CD4-positive, alpha-beta T cell (primary cell): Measurements from ENCODE around the gene HTATSF1. TPM values are rescaled to one million over a fixed set of nuclear protein-coding genes. Genes with fewer than 3 reads are reported as not detected.

Experiments used
- ATAC-seq: fragments of 200-7000 bp; cut with Tn5 transposase; one replicate; pipeline ENCODE4 v1.10.0; 2022; ENCODE audit warnings: mild to moderate bottlenecking; ENCODE audit not compliant: poor library complexity
- CTCF ChIA-PET: fragments of 350-600 bp; sonication (Branson Sonifier 250); formaldehyde crosslinking; loops from one replicate; lab custom pipeline; 2021; ENCODE audit warnings: antibody characterized with exemption, inconsistent platforms; lab: Charles Lee
- POLR2A ChIA-PET: fragments of 350-600 bp; sonication (Branson Sonifier 250); formaldehyde crosslinking; loops from one replicate; lab custom pipeline; 2021; ENCODE audit warnings: antibody characterized with exemption, inconsistent platforms; lab: Charles Lee
- DNase-seq, 14 experiments: peaks; one replicate each; pipeline ENCODE4 v3.0.0-alpha.2; 2013 to 2020; ENCODE audit warnings: mixed read lengths in 2 of 14
- H3K27ac ChIP-seq, 2 donors: one replicate each; pipeline versions ENCODE4 v1.5.1 to v1.7.0; 2013; ENCODE audit warnings: low read length in 2 of 2, low read depth in 1 of 2, mild to moderate bottlenecking in 1 of 2
- H3K27me3 ChIP-seq, 2 experiments: 1 replicate in 1 of 2; 2 replicates in 1 of 2; pipeline versions ENCODE4 v1.6.1 to v1.7.0; 2013; ENCODE audit warnings: low read length in 2 of 2, control low read depth in 1 of 2, mild to moderate bottlenecking in 1 of 2, moderate library complexity in 1 of 2; ENCODE audit not compliant: insufficient read depth in 2 of 2, control insufficient read depth in 1 of 2
- H3K36me3 ChIP-seq: one replicate; pipeline ENCODE4 v1.6.1; 2013; ENCODE audit warnings: low read length, control low read depth; ENCODE audit not compliant: insufficient read depth
- H3K4me1 ChIP-seq: one replicate; pipeline ENCODE4 v1.6.1; 2013; ENCODE audit warnings: low read length, control low read depth; ENCODE audit not compliant: insufficient read depth
- H3K4me3 ChIP-seq: one replicate; pipeline ENCODE4 v1.5.1; 2013; ENCODE audit warnings: mild to moderate bottlenecking, low read length, moderate library complexity
- H3K9me3 ChIP-seq, 2 experiments: 1 replicate in 1 of 2; 2 replicates in 1 of 2; pipeline versions ENCODE4 v1.6.1 to v1.7.0; 2013; ENCODE audit warnings: low read length in 2 of 2, mild to moderate bottlenecking in 2 of 2, control low read depth in 1 of 2, moderate library complexity in 1 of 2; ENCODE audit not compliant: control insufficient read depth in 1 of 2, insufficient read depth in 1 of 2
- H3K27ac Mint-ChIP-seq: one replicate; pipeline ENCODE4 v1.8.0; 2020; ENCODE audit warnings: mixed read lengths
- H3K27me3 Mint-ChIP-seq: one replicate; pipeline ENCODE4 v1.8.0; 2021; ENCODE audit warnings: mixed read lengths
- H3K36me3 Mint-ChIP-seq: one replicate; pipeline ENCODE4 v1.8.0; 2021; ENCODE audit warnings: low read depth, mixed read lengths
- H3K4me1 Mint-ChIP-seq: one replicate; pipeline ENCODE4 v1.8.0; 2021; ENCODE audit warnings: low read depth, mixed read lengths
- H3K4me3 Mint-ChIP-seq: one replicate; pipeline ENCODE4 v1.8.0; 2020; ENCODE audit warnings: mild to moderate bottlenecking, mixed read lengths
- H3K9me3 Mint-ChIP-seq: one replicate; pipeline ENCODE4 v1.8.0; 2020; ENCODE audit warnings: mixed read lengths
- CTCF ChIP-seq: fragments of 200-600 bp; IDR thresholded peaks from one replicate; pipeline ENCODE4 v1.8.0; 2022; ENCODE audit warnings: antibody characterized with exemption, mild to moderate bottlenecking
- intact Hi-C, 2 experiments: fragments of 100-400 bp; cut with DNase I in 1 of 2; cut with micrococcal nuclease in 1 of 2; formaldehyde crosslinking; loops; one replicate each; pipeline versions ENCODE4 v1.15.1 to v1.9.0; 2023 to 2025; cut with DNase I, micrococcal nuclease
- total RNA-seq, 174 experiments: library from RNA in 2 of 174; stranded (reverse) in 2 of 174; gene quantifications; one replicate each; pipeline ENCODE4 v1.2.3 and lab custom pipeline; 2021 to 2026

Gene HTATSF1
- total RNA-seq, 2 experiments from 2014 or later: 28.3 to 31.1 TPM

DNA sequence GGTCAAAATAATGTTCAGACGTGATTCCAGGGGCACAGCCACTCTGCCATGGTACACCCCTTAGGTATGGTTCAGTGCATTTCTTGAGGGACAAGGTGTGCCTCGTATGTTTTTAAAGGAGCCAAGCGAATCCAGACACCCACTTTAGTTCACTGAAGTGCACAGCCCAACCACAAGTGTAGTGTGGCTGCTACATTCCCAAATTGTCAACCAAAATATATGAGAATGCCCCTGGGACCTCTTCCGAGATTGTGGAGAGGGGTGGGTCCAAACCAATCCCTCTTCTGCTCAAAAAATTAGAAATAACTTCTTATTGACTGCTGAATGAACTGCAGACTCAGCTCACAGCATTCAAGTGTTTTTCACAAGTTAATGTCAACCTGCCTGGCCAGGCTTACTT, 17.0 kb upstream of the HTATSF1 start:
- H3K4me3 Mint-ChIP-seq: no peak overlapping the region
- H3K4me3 ChIP-seq: no peak overlapping the region
- no peak overlapping the region for H3K27ac ChIP-seq
- no peaks in the 10 kb centered on the region for H3K9me3 ChIP-seq
- H3K27me3 ChIP-seq: peaks cover 0 to 4% of the 10 kb centered on the region in 2 experiments
- no peaks in the 10 kb centered on the region for H3K4me1 Mint-ChIP-seq
- ATAC-seq (no peak), DNase-seq (no peak)
- H3K36me3 Mint-ChIP-seq: no peaks in the 10 kb centered on the region
- no peaks in the 10 kb centered on the region for H3K9me3 Mint-ChIP-seq
- intact Hi-C loops: no loop called here
- TF ChIP-seq CTCF: no peak
- ChIA-PET CTCF (no interaction called here), POLR2A (no interaction called here)
- H3K36me3 ChIP-seq: no peaks in the 10 kb centered on the region
- peaks cover 2% of the 10 kb centered on the region for H3K27me3 Mint-ChIP-seq
- no peak overlapping the region for H3K27ac Mint-ChIP-seq
- H3K4me1 ChIP-seq: no peaks in the 10 kb centered on the region

- ATAC-seq: no peak
- no peak within 1 kb of the TSS for H3K4me3 Mint-ChIP-seq
- H3K27me3 ChIP-seq: peaks cover under 1 to 25% of the 10 kb centered on the region in 2 experiments
- H3K36me3 ChIP-seq: no peaks in the 10 kb centered on the region
- ChIA-PET CTCF (no interaction called here), POLR2A (no interaction called here)
- H3K9me3 ChIP-seq: no peaks in the 10 kb centered on the region
- H3K9me3 Mint-ChIP-seq: no peaks in the 10 kb centered on the region
- H3K27ac Mint-ChIP-seq: no peak within 1 kb of the TSS
- no peak for TF ChIP-seq CTCF
- H3K4me3 ChIP-seq: no peak within 1 kb of the TSS
- DNase-seq: no peak
- no peaks in the 10 kb centered on the region for H3K36me3 Mint-ChIP-seq
- peaks cover 50% of the 10 kb centered on the region for H3K27me3 Mint-ChIP-seq
- intact Hi-C loops: no loop called here
- no peaks in the 10 kb centered on the region for H3K4me1 Mint-ChIP-seq
- H3K4me1 ChIP-seq: no peaks in the 10 kb centered on the region
- no peak within 1 kb of the TSS for H3K27ac ChIP-seq
Measured at GRCh38 chrX:136487647-136488046, 9.7 kb upstream of the HTATSF1 start, which contains the start of gene BRS3. BRS3 (plus strand) TSS chrX:136487947; CDS start chrX:136488115, 168 bp downstream.

DNA sequence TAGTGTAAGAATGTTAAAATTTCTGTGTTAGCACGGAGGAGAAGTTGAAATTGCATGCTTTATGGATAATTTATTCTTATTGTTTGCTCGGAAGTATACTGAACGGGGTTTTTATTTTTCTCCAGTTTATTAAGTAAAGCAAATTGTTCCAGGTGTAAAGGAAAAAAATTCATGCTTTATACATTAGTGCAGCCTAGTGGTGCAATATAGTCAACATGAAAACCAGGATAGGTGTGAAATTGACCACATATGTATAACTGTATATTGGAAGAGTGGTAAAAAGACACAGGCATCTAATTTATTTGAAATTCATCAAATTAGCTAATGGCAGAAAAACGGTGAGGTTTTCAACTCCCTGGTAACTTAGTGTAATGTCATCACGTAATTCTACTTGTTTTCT, 8.7 kb upstream of the HTATSF1 start:
- no peak overlapping the region for H3K27ac Mint-ChIP-seq
- ChIA-PET POLR2A (no interaction called here), CTCF (interaction anchor here (0.5 kb wide), 1 partner anchor 19 kb away, joined by 3 read pairs; no protein-coding TSS in a partner anchor)
- H3K4me1 Mint-ChIP-seq: no peaks in the 10 kb centered on the region
- intact Hi-C loops: no loop called here
- H3K9me3 Mint-ChIP-seq: no peaks in the 10 kb centered on the region
- H3K27ac ChIP-seq: no peak overlapping the region
- peaks cover 0 to 25% of the 10 kb centered on the region in 2 experiments for H3K27me3 ChIP-seq
- H3K9me3 ChIP-seq: no peaks in the 10 kb centered on the region
- DNase-seq (no peak), ATAC-seq (no peak)
- no peaks in the 10 kb centered on the region for H3K4me1 ChIP-seq
- no peak for TF ChIP-seq CTCF
- H3K4me3 Mint-ChIP-seq: no peak overlapping the region
- H3K27me3 Mint-ChIP-seq: peaks cover 50% of the 10 kb centered on the region
- H3K36me3 ChIP-seq: no peaks in the 10 kb centered on the region
- H3K36me3 Mint-ChIP-seq: no peaks in the 10 kb centered on the region
- no peak overlapping the region for H3K4me3 ChIP-seq
